Activated gamma-delta T cell treated with anti-CD3 and anti-CD28 coated beads, Interleukin-2, amount 50 U/mL, for 16 hours (primary cell): Measurements from ENCODE around the gene TFPT.
A peak's percentile ranks its signal among the peaks of the same experiment; 100 is the strongest.

Experiments
- DNase-seq: peaks from one replicate; pipeline ENCODE4 v3.0.0-alpha.2; 2020; ENCODE audit warnings: low read depth

Gene TFPT

DNA sequence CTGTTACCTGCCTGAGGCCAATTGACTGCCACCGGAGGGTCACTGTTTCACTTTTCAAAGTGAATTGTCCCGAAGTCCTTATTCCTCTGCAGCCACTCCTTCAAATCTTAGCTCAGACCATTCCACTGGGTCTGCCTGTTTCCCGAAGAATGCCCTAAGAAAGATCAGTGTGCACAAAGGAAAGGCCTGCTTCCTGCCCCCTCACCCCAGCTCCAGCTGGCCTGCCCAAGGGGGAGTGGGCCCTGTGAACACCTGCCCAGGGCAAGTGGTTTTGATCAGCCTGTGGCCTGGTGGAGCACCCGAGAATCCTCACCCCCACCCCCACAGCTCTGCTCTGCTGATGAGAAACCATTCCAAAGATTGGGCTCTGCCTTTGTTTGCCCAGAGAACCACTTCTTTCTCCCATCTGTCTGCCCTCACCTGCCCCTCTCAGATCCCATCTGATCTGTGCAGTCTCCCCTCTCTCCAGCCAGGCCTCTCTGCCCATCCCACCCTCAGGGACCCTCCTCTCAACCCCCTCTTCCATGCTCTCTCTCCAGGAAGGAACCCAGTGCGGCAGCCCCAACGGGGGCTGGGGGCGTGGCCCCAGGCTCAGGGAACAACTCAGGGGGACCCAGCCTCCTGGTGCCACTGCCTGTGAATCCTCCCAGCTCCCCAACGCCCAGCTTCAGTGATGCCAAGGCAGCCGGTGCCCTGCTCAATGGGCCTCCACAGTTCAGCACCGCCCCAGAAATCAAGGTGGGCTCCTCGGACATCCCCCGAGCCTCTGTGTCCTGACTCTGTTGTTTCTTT, 33.8 kb upstream of the TFPT start:
- DNase-seq = no peak

DNA sequence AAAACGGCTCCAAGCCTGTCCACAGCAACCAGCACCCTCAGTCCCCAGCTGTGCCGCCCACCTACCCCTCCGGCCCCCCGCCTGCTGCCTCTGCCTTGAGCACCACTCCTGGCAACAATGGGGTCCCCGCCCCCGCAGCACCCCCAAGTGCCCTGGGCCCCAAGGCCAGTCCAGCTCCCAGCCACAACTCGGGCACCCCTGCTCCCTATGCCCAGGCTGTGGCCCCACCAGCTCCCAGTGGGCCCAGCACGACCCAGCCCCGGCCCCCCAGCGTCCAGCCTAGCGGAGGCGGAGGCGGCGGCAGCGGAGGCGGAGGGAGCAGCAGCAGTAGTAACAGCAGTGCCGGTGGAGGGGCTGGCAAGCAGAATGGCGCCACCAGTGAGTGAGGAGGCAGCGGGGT, 32.7 kb upstream of the TFPT start:
- no peak for DNase-seq

DNA sequence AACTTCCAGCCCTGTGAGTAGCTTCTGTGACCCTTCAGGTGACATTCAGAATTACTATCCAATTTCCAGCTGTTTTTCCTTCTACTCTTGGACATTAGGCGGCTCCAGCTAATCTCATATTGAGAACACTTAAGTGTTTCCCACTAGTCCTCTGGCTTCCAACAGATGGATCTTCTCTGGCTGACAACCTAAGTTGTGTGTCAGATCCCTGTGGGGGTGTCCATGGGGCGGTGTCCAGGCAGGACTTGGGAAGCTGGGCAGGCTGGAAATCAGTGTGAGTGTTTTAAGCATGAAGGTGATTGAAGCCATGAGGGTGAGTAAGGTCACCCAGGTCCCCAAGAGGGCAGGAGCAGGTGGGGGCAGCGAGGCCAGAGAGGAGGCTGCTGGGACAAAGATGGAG, 32.2 kb upstream of the TFPT start:
- no peak for DNase-seq

DNA sequence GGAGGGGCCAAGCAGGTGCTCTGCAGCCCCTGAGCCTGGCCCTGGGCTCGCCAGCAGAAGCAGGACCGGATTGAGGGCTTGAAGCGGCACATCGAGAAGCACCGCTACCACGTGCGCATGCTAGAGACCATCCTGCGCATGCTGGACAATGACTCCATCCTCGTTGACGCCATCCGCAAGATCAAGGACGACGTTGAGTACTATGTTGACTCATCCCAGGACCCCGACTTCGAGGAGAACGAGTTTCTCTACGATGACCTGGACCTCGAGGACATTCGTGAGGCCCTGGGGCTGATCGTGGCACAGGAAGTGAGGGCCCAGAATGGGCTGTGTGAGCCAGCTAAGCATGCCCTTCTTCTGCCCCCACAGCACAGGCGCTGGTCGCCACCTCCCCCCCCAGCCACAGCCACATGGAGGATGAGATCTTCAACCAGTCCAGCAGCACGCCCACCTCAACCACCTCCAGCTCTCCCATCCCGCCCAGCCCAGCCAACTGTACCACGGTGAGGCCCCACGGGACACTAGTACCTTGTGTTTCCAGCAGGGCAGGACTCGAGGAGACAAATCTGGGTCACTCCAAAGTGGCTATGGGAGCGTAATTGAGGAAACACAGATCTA, 30.2 kb upstream of the TFPT start:
- no peak for DNase-seq

DNA sequence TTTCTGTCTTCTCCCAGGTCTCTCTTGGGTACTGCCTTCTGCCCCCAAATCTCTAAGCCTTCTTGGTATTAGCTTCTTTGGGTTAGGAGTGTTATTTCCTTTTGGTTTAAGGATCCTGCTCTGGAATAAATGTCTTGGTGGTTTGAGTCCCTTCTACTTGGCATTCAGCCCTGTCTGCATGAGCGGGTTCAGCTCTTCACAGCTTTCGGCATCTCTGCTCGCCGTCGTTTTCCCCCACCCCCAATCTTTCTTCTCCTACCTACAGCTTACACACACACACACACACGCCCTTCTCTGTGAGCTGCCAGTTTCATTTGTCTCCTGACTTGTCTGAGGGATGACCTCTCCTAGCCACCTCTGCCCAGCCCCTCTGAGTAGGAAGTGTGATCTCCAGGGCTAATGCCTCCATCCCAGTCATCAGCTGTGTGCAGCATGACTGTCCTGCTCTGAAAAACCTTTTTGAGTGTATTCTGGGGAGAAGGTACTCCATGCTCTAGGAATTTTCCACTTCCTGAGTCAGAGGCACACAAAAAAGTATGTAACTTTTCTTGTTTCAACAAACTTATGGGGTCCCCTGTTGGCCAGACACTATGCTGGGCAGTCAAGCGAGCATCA, 26.8 kb upstream of the TFPT start:
- DNase-seq = no peak

DNA sequence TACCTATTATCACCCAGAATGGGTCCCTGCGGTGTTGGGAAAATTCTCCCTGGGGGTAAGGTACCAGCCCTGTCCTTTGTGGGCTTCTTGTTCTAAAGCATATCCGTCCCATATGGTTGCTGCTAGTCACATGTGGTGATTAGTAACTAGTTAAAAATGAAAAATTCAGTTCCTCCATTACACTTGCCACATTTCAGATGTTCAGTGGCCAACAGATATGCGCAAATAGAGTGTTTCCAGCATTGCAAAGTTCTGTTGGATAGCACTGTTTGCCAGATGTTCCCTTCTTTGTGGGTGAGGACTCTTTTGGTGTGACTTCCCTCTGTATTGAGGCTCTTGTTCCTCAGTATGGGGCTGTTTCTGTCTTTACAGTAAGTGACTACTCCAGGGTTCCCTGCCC, 25.9 kb upstream of the TFPT start:
- DNase-seq = no peak

DNA sequence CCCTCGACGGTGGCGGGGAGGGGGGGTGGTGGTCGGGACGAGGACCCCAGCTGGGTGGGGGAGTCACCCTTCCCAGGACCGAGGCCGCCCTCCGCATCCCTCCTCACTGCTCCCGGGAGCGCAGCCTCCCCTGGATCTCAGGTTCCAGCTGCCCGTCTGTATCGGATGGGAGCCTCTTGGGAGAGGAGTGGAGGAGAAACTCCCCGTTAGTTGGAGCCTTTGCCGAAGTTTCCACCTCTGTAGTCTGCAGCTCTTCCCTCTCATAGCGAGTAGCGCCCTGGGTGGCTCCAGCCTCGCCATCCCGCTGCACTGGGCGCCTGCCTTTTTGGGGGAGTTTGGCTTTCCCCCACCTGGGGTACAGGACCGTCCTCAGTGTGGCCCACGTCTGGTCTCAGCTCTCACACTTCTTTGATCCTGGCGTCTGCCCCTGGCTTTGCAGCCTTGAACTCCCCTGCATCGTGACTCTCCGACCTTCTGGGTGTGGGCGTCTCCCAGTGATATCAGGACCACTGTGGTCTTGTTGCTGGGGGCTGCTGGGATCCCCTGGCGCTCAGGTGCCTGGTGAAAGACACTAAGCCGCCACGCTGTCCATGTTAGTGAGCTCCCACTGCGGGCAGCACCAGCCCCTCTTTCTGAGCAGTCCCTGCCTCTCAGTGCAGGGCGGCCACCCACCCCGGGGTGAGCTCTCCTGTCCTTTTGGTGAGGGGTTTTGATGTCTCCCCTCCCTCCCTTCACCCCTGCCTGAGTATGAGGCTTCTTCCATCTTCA, 23.2 kb upstream of the TFPT start:
- DNase-seq = no peak

DNA sequence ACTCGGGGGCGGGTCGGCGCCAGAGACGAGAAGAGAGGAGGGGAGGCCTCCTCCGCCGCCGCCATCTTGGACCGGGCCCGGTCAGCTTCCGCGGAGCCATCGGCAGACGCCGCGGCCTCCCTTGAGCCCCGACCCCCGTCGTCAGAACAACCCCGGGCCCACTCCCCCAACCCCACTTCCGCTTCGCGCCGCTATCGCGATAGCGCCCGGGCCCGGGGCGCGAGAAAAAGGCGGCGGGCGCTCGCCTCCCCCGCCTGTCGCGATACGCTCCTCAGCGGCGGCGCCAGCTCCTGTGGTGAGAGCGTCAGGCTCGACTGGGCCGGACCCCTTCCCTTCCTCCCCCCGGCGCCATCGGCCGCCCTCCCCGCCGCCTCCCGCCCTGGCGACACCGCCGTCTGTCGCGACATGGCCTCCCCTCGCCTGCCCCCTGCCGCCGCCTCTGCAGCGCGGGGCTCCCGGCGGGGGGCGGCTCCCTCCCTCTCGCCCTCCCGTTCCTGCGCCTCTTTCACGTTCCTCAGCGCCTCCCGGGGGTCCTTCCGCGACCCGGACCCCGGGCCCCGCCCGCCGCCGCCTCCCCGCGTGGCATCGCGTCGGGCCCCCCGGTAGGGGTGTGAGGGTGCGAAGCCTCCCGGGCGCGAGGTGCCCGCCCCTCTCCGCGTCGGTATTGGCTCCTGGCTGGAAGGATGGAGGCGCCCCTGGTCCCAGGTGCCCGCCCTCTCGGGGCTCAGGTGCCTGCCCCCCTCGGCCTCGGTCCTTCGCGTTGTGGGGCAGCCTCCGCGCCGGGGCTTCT, 22.4 kb upstream of the TFPT start, which contains the start of gene CNOT3:
Gene CNOT3 (plus strand): TSS at position 64 of the 790 bp plus-strand sequence. CDS start 5,217 bp downstream, outside the sequence.
- no peak for DNase-seq

DNA sequence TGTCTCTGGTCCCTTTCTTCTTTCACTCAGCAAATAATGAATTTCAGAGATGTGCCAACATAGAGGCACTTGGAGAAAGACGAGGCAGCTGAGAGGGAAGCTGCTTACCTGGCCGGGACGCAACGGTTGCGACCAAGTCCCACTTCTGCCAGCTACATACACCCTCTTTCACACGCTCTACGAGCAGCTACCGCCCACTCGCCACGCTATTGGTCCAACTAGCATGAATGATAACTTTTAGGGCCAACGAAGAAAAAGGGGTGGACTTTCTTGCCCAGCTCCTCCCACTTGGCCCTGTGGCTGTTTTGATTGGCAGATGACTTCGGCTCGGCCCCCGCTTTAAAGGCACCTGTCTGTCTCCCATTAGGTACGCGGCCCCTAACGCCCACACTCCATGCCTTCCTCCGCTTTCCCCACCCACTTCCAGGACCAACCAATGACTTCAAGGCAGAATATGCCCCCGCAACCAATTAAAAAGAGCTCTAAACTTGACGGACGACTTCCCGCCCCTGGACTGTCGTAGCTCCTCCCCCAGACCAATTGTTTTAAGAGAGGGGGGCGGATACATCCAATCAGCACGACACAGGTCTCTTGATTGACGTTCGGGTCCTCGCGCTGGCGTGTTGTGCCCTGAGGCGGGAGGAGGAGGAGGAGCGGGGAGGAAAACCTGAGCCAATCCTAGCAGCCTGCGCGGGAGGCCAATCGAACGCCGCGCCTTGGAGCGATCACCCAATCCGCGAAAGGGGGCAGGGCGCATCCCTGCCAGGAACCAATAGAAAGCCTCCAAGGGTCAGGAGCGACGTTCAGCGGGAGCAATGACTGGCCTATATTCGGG, 21.6 kb upstream of the TFPT start:
- peak; percentile 98 for DNase-seq

DNA sequence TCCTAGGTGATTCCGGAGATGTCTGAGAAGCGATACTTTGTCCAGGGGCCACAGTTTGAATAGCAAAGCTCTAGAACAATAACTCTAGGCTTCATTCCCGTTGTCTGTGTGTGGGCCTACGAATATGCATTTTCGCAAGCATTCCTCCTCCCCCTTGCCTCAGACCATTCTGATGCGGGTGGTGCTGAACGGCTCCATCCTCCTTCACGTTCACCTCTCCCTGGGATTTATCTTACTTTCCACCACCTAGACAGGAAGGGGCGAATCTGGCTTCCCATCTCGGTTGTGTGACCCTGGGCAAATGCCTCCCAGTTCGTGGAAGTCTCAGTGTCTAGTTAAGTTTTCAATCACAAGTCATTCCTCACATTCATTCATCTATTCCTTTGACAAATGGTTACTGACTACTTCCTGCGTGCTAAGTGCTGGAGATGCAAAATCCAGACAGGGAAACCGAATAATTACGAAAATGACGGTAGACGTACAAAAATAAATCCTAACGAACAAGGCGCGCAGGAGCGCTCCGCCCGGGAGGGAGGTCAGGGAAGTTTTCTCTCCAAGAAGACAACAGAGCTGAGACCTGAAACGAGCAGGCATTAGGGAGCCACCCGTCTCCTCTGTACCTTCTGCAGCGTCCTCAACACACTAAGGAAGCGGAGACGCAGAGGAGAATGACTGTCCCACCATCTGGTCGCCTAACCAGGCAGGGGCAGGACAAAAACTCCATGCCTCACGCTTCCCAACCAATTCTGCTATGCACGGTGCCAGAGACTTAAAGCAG, 20.8 kb upstream of the TFPT start:
- DNase-seq = no peak

DNA sequence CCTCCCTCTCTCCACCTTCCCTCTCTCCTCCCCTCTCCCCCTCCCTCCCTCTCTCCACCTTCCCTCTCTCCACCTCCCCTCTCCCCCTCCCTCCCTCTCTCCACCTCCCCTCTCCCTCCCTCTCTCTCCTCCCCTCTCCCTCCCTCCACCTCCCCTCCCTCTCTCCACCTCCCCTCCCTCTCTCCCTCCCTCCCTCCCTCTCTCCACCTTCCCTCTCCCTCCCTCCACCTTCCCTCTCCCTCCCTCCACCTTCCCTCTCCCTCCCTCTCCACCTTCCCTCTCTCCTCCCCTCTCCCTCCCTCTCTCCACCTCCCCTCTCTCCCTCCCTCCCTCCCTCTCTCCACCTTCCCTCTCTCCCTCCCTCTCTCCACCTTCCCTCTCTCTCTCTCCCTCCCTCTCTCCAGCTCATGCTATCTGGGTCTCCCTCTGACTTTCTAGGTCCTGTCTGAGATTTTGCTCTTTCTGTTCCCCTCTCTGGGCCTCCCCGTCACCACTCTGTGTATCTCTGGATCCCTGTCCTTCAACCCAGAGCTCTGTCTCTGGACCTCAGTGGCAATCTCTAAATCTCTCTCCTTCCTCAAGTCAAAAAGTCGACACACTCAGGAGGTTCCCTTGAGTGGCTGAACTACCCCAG, 18.6 kb upstream of the TFPT start:
- no peak for DNase-seq

DNA sequence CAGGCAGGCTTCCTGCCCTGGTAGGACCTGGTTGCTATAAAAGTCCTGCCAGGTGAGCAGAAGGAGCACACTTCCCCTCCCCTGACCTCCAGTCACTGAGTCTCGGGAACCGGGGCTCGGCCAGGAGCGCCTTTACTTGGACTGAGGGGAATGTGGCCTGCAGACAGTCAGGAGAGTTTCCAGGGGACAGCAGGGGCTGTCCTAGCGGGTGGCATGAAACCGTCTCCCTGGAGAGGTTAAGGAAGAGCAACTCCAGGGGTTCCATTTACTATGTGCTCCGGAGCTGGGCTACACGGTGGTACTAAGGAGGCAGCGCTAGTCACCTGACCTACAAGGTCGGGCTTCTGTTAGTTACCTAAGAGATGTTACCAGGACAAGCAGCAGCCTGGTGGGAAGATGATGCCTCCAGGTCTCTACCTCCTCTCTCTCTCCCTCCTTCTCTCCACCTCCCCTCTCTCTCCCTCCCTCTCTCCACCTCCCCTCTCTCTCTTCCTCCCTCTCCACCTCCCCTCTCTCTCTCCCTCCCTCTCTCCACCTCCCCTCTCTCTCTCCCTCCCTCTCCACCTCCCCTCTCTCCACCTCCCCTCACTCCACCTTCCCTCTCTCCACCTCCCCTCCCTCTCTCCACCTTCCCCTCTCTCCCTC, 18.0 kb upstream of the TFPT start:
- no peak for DNase-seq

DNA sequence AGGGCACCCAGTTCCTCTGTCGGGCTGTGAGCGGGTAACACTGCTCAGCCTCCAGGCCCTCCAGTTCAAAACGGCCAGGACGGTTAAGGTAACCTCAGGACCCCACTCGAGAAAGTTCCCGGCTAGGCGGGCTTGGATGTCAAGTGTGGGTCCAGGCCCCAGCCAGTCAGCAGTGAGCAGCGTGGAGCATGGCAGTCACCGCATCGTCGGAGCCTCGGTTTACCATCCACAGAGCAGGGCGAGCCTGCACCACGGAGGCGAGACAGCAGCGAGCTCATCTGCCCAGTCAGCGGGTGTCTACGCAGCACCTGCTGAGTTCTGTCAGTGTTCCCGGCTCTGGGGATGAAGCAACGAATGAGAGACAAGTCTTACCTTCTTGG, 14.2 kb upstream of the TFPT start:
- DNase-seq = no peak

DNA sequence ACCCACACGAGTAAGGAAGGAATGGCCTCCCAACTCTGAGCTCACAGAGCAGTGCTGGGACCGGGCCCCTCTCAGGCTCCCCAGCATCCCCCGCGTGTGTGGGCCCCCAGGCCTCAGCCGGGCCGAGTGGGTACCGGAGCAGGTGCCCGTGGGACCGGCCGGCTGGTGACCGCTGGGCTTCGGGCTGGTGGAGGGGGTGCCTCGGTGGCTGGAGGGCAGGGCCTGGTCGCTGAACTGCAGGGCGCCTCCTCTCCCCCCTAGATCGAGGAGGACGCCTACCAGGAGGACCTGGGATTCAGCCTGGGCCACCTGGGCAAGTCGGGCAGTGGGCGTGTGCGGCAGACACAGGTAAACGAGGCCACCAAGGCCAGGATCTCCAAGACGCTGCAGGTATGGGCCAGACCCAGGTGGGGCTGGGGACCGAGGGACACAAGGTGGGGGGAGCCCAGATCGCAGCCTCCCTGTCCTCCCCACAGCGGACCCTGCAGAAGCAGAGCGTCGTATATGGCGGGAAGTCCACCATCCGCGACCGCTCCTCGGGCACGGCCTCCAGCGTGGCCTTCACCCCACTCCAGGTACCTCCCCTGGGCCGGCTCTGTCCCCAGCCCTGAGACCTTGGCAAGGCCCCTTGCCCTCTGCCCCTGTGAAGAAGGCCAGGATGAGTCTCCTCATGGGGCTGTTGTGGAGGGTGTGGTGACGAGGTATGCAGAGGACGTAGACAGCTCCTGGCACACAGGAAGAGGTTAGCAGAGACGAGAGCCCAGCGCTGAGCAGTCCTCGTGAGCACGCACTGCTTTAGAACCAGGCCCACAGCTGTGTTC, 13.5 kb upstream of the TFPT start:
- no peak for DNase-seq

DNA sequence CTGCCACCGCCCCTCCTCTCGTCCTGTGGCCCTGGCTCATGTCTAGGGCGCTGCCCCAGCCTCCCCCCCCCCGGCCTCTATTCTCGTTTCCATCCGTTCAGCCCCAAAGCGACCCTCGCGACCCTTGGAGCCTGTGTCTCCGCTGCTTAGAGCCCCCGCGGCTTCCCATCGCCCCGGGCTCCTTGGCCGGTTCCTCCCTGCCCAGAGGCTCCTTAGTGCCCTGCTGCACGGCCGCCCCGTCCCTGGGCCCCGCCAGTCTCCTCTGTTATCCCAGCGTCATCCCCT, 12.9 kb upstream of the TFPT start:
- no peak for DNase-seq

DNA sequence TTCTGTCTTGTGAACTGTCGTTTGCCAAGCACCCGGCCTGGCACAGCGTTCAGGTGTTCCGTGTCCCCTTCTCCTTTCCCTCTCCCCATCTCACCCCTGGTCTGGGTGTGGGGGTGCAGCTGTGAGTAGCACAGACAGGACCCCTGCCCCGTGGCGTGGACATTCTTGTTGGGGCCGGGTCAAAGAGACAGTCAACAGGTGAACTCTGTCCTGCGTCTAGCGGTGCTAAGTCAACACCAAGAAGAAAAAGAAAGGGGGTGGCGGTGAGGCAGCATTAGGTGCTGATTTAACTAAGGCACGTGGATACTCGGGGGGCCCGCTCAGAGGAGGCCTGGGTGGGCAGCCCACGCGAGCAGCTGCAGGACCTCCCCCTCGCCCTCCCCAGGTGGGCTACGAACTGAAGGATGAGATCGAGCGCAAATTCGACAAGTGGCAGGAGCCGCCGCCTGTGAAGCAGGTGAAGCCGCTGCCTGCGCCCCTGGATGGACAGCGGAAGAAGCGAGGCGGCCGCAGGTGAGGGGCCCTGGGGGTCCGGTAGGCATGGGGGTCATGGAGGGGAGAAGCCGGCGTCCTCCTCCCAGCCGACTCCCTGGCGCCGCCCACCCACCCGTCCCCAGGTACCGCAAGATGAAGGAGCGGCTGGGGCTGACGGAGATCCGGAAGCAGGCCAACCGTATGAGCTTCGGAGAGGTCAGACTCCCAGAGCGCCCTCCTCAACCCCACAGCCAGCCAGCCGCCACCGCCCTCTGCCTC, 12.4 kb upstream of the TFPT start:
- no peak for DNase-seq

DNA sequence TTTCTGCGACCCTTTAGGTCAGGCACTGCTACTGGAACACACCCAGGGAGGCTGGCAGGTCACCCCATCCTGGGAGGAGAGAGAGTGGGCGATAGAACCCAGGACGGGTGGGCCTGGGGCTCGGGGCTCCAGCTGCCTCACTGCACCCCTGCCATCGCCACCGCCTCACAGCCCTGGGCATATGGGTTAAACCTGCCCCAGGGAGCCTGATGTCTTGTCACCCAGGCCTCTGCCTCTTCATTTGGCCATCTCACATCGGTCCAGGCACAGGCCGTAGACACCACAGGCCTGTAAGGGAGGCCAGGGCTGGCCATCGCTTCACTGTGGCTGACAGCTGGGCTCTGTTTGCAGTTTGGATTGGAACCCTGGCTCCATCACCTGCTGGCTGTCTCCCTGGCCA, 10.3 kb upstream of the TFPT start:
- no peak for DNase-seq

DNA sequence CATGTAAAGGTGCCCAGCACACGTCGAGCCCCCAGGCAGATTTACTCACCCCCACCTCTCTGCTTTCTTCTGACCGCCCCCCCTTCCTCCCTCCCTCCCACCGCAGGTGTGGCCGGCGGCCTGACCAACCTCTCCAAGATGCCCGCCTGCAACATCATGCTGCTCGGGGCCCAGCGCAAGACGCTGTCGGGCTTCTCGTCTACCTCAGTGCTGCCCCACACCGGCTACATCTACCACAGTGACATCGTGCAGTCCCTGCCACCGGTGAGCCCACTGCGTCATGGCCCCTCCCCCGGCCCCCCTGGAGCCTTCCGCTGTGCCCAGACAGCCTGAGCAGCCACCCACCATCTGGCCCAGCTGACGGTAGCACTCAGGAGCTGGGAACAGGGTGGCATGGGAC, 8.9 kb upstream of the TFPT start:
- no peak for DNase-seq
